Prostate gland (tissue), 2 donors: ENCODE results near the gene RPL41. TPM values are rescaled to one million over a fixed set of nuclear protein-coding genes. Genes with fewer than 3 reads are reported as not detected.
"Not testable (repeated sequence)": the region's sequence is repeated elsewhere in the genome, so short reads cannot be mapped to it uniquely, and the experiment has no call there.

Experiments used
- DNase-seq: peaks from one replicate; pipeline ENCODE4 v3.0.0-alpha.2; 2019; ENCODE audit warnings: low spot score
- H3K27ac ChIP-seq, 2 donors: fragments of 200-600 bp; sonication (generic); 2 replicates each; pipeline ENCODE4 v1.5.1; 2017 to 2019
- H3K27me3 ChIP-seq: fragments of 200-600 bp; sonication (generic); replicated peaks from 2 replicates; pipeline ENCODE4 v1.5.1; 2019; ENCODE audit not compliant: insufficient read depth
- H3K36me3 ChIP-seq, 2 donors: fragments of 200-600 bp; sonication (generic); 1 replicate in 1 of 2; 2 replicates in 1 of 2; pipeline versions ENCODE4 v1.5.1 to v1.8.1; 2017 to 2019
- H3K4me1 ChIP-seq: fragments of 200-600 bp; sonication (generic); replicated peaks from 2 replicates; pipeline ENCODE4 v1.5.1; 2019
- H3K4me3 ChIP-seq, 2 donors: fragments of 200-600 bp; sonication (generic); 2 replicates each; pipeline ENCODE4 v1.5.1; 2017 to 2019
- H3K9me3 ChIP-seq: fragments of 200-600 bp; sonication (generic); 2 replicates; pipeline ENCODE4 v1.5.1; 2017
- POLR2A ChIP-seq: fragments of 450-650 bp; IDR thresholded peaks from one replicate; pipeline ENCODE4 v1.6.1; 2016; ENCODE audit warnings: antibody characterized with exemption, mild to moderate bottlenecking
- POLR2AphosphoS5 ChIP-seq: sonication (generic); formaldehyde crosslinking; IDR thresholded peaks from one replicate; pipeline ENCODE4 v1.6.1; 2017; ENCODE audit warnings: antibody characterized with exemption
- WGBS: methylation state at CpG from one replicate; pipeline ENCODE4 v1.1.5; 2018; 5-methylcytosine and 5-hydroxymethylcytosine counted together
- intact Hi-C: fragments of 100-400 bp; cut with DNase I; formaldehyde crosslinking; loops from one replicate; pipeline ENCODE4 v1.14.2; 2022
- total RNA-seq, 2 donors: library from RNA; depleted of rRNA; stranded (reverse); fragments of >200 nt; gene quantifications; one replicate each; pipeline ENCODE4 v1.1.0, GENCODE V29; 2016
- TF ChIP-seq, protein P1 (sequence below), 4 experiments: fragments of 200-600 bp in 2 of 4; fragments of 450-650 bp in 2 of 4; sonication (generic) in 2 of 4; IDR thresholded peaks; 1 replicate in 3 of 4; 2 replicates in 1 of 4; pipeline ENCODE4 v1.5.1; 2016 to 2019; ENCODE audit warnings: antibody characterized with exemption in 4 of 4, mild to moderate bottlenecking in 2 of 4, moderate library complexity in 2 of 4

Gene RPL41
- total RNA-seq, 2 donors from 2014 or later, result 2,549 to 4,385 TPM

DNA sequence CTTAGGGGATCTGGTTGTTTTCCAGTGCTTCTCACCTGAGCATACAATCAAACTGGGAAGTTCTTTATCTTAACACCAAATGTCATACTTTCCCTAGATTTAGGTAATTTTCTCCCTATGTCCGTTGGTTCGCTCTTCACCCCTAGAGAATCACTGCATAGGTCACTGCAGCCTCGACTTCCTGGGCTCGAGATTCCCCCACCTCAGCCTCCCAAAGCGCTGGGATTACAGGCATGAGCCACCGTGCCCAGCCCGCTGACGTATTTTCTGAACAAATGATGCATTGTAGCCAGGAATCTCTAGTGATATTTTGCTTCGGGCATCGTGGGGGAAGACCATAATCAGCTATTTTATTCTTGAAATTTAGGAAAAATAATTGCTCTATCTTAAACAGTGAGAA, 1.1 kb upstream of the RPL41 start:
- intact Hi-C loops, result loop anchor here (5.0 kb wide), 1 partner anchor 42 kb away; the partner anchor contains the start of gene MYL6
- peak overlapping the region; percentile 61 for H3K4me3 ChIP-seq
- peak overlapping the region; percentile 93 to 97 for H3K27ac ChIP-seq
- H3K4me1 ChIP-seq, result peaks cover 8% of the 10 kb centered on the region
- TF ChIP-seq POLR2AphosphoS5 (no peak), POLR2A (no peak)
- TF ChIP-seq, protein P1, sequence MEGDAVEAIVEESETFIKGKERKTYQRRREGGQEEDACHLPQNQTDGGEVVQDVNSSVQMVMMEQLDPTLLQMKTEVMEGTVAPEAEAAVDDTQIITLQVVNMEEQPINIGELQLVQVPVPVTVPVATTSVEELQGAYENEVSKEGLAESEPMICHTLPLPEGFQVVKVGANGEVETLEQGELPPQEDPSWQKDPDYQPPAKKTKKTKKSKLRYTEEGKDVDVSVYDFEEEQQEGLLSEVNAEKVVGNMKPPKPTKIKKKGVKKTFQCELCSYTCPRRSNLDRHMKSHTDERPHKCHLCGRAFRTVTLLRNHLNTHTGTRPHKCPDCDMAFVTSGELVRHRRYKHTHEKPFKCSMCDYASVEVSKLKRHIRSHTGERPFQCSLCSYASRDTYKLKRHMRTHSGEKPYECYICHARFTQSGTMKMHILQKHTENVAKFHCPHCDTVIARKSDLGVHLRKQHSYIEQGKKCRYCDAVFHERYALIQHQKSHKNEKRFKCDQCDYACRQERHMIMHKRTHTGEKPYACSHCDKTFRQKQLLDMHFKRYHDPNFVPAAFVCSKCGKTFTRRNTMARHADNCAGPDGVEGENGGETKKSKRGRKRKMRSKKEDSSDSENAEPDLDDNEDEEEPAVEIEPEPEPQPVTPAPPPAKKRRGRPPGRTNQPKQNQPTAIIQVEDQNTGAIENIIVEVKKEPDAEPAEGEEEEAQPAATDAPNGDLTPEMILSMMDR (IDR thresholded peaks at IDR 0.05), result no peak
- WGBS, result 36% methylated on average over 10 of the region's 10 CpGs
- no peak for DNase-seq
- peaks cover 9 to 16% of the 10 kb centered on the region in 2 donors for H3K36me3 ChIP-seq
- no peaks in the 10 kb centered on the region for H3K9me3 ChIP-seq
- H3K27me3 ChIP-seq, result no peaks in the 10 kb centered on the region

DNA sequence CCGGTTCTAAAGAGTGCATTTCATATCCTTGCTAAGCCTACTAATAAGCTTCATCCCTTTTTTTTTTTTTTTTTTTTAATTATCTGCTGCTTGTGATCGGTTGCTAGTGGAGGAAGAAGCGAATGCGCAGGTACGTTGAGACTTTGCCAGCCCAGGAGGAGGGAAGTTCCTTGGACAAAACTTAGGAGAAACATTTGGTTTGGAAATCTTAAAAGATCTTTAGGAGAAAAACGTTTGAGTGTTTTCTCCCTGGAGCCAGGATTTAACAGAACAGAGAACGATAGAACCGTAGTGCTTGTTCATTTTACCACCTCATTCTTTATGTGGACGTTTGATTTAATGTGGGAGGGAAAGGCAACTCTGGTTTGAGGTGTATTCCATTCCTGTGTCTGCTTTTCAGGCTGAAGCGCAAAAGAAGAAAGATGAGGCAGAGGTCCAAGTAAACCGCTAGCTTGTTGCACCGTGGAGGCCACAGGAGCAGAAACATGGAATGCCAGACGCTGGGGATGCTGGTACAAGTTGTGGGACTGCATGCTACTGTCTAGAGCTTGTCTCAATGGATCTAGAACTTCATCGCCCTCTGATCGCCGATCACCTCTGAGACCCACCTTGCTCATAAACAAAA, 761 bp downstream of the RPL41 start:
- intact Hi-C loops, result loop anchor here (5.0 kb wide), 1 partner anchor 40 kb away; the partner anchor contains the start of gene MYL6
- H3K27ac ChIP-seq, result peak overlapping the region; percentile 93 to 97
- WGBS, result 0% methylated on average over 15 of the region's 16 CpGs
- not testable (repeated sequence) for H3K36me3 ChIP-seq, H3K9me3 ChIP-seq, DNase-seq, H3K27me3 ChIP-seq, H3K4me1 ChIP-seq
- H3K4me3 ChIP-seq, result peak overlapping the region; percentile 61

DNA sequence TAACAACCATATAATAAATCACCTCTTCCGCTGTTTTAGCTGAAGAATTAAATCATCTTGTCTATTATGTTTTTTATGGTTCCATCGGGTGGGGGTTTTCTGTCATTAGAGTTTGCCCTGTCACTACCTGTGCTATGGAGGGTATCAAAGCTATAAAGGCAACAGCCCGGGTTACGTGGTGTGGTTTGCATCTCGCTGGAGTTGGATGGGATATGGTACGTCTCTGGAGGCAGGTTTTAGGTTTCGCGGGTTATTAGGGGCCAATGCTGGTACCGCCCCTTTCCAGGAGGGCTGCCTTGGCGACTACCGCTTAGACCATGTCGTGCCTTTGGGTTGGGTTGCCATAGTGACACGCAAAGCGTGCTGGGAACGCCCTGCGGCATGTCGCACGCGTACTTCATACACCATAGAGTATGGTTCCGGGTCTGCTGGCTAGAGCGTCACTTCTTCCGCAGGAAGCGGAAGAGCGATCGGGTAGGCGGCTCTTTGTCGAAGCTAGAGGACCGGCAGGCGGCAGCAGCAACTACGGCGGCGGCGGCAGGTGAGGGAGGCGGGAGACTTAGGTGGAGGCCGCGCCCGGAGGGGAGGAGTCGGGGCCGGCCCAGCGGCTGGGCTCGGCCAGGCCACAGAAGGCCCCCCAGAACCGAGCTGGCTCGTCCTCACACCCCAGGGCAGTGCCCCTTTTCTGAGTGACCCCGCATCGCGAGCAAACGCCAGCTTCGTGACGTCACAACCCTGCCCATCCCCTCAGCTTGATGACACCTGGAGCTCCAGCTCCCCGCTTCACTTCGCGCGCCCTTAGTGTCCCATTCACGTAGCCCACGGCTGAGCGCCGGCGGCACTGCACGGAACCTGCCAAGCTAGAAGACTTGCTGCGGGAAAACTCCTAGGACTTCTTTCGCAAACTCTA, 1.6 kb downstream of the RPL41 start, which contains the start of gene ZC3H10:
ZC3H10 (plus strand) TSS at position 489 of the 910 bp plus-strand sequence. CDS start 2,297 bp downstream, outside the sequence.
- intact Hi-C loops, result loop anchor here (2.0 to 5.0 kb wide), 2 partner anchors 39 to 107 kb away; partner anchors contain the start of genes MYL6 and NABP2
- Histone ChIP-seq H3K9me3 (no peaks in the 10 kb centered on the region), H3K27me3 (no peaks in the 10 kb centered on the region), H3K27ac (peak within 1 kb of the TSS; percentile 93 to 97), H3K36me3 (no peaks in the 10 kb centered on the region), H3K4me3 (peak within 1 kb of the TSS; percentile 61), H3K4me1 (peaks cover 8% of the 10 kb centered on the region)
- TF ChIP-seq POLR2AphosphoS5, result peak; percentile 100
- TF ChIP-seq POLR2A, result peak; percentile 88
- TF ChIP-seq, protein P1 (IDR thresholded peaks at IDR 0.05), result peak; percentile 45 to 94 (median 72)
- peak; percentile 97 for DNase-seq
- under 1% methylated on average over 56 of the region's 61 CpGs for WGBS

DNA sequence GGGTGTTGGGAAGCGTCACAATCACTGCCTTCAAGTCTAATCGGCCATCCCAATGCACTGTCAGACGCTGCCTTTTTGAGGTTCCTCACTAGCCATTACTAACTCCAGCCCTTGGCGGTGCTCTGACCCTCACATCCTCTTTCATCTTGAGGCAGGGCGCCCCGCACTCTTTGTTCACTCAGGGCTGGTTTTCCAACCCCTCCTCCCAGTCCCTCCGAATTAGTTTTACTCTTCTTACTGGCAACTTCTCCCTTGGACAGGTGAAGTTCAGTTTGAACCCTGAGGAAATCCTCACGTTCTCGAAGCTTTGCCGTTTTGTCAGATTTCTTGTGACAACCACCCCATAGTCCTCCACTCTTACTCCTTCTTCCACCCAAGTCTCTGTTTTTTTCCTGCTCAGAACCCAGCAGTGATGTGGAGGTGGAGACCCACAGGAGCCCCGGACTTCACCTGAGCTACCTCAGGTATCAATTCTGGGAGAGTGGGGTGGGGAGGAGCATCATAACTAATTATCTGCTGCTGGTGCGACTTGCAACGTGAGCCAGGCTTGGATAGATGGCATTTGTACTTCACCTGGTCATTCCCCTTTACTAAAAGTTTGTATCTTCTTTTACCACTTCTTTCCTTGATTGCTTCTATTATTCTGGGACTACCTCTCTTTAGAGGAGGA, 2.4 kb downstream of the RPL41 start:
- Histone ChIP-seq H3K4me3 (peak overlapping the region; percentile 61), H3K4me1 (peaks cover 8% of the 10 kb centered on the region), H3K36me3 (no peaks in the 10 kb centered on the region), H3K27me3 (no peaks in the 10 kb centered on the region), H3K27ac (peak overlapping the region; percentile 93 to 97), H3K9me3 (no peaks in the 10 kb centered on the region)
- no peak for DNase-seq
- intact Hi-C loops, result loop anchor here (1.0 to 5.0 kb wide), 3 partner anchors 38 to 106 kb away; partner anchors contain the start of genes MYL6 and NABP2
- TF ChIP-seq POLR2A (no peak), POLR2AphosphoS5 (no peak)
- TF ChIP-seq, protein P1 (IDR thresholded peaks at IDR 0.05), result no peak
- WGBS, result 6% methylated on average over 13 of the region's 13 CpGs
